Small intestine (tissue), 7 donors: ENCODE data around the gene AZIN2. TPM values are rescaled to one million over a fixed set of nuclear protein-coding genes. Genes with fewer than 3 reads are reported as not detected.
"Not testable (repeated sequence)": the region's sequence is repeated elsewhere in the genome, so short reads cannot be mapped to it uniquely, and the experiment has no call there.

Source experiments
- DNase-seq, 2 donors: peaks; one replicate each; pipeline versions ENCODE4 v3.0.0 to v3.0.0-alpha.2; 2013
- FAIRE-seq: peaks from 2 replicates; lab custom pipeline; 2012; peaks lifted over from hg19 to GRCh38; lab: Jason Lieb, UNC
- H3K27ac ChIP-seq, 3 donors: one replicate each; pipeline ENCODE4 v1.5.1; 2013; ENCODE audit warnings: low read length in 2 of 3, mild to moderate bottlenecking in 2 of 3, control low read depth in 1 of 3, inconsistent platforms in 1 of 3, low read depth in 1 of 3, moderate library complexity in 1 of 3
- H3K27me3 ChIP-seq, 3 donors: one replicate each; pipeline ENCODE4 v1.6.1; 2013; ENCODE audit warnings: low read length in 3 of 3, inconsistent platforms in 1 of 3; ENCODE audit not compliant: control insufficient read depth in 3 of 3, insufficient read depth in 3 of 3
- H3K36me3 ChIP-seq, 3 donors: one replicate each; pipeline ENCODE4 v1.6.1; 2013; ENCODE audit warnings: low read length in 3 of 3, inconsistent platforms in 1 of 3, low read depth in 1 of 3, mild to moderate bottlenecking in 1 of 3, moderate library complexity in 1 of 3; ENCODE audit not compliant: control insufficient read depth in 3 of 3, insufficient read depth in 2 of 3
- H3K4me1 ChIP-seq, 3 donors: one replicate each; pipeline ENCODE4 v1.6.1; 2013; ENCODE audit warnings: low read length in 2 of 3, inconsistent platforms in 1 of 3, low read depth in 1 of 3, mild to moderate bottlenecking in 1 of 3, moderate library complexity in 1 of 3; ENCODE audit not compliant: control insufficient read depth in 3 of 3, insufficient read depth in 2 of 3
- H3K4me3 ChIP-seq, 3 donors: one replicate each; pipeline ENCODE4 v1.5.1; 2013; ENCODE audit warnings: low read length in 3 of 3, control low read depth in 1 of 3, inconsistent platforms in 1 of 3, low read depth in 1 of 3, mild to moderate bottlenecking in 1 of 3, moderate library complexity in 1 of 3
- H3K9me3 ChIP-seq, 2 donors: one replicate each; pipeline ENCODE4 v1.6.1; 2013; ENCODE audit warnings: low read depth in 1 of 2, low read length in 1 of 2; ENCODE audit not compliant: control insufficient read depth in 2 of 2, insufficient read depth in 1 of 2
- WGBS, 3 donors: extraction: QIAGEN DNeasy Blood & Tissue Kit; methylation state at CpG; one replicate each; pipeline ENCODE4 v1.1.7; 2013; 5-methylcytosine and 5-hydroxymethylcytosine counted together
- polyA plus RNA-seq, 4 donors: library from polyadenylated mRNA; stranded (reverse) in 3 of 4; unstranded in 1 of 4; fragments of 200-250 nt in 3 of 4; fragments of 120-200 nt in 1 of 4; gene quantifications; one replicate each; pipeline versions ENCODE4 v1.2.1 to v1.2.3, GENCODE V29; 2013
- donor health status: healthy with polysubstance abuse.
- donor health status: control.
- donor health status: control.
- donor health status: Bipolar disorder and iron deficiency.
- donor health status: healthy.

AZIN2 gene
- polyA plus RNA-seq, 4 donors = 1.1 to 1.6 (median 1.5) TPM; not detected in 1

DNA sequence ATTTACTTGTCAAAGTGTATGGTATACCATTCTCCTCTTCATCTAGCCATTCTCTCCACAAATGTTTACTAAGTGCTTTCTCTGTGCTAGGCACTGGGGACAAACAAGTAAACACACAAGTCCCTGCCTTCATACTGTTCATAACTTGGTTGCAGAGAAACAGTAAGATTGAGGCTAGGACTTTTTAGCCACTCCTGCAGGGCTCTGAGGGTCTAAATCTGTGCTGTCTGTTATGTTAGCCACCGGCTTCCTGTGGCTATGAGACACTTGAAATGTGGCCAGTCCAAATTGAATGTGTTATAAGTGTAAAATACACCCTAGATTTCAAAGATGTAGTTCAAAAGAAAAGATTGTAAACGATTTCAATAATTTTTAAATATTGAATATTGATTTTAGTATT lies 50.2 kb downstream of the AZIN2 start:
- Histone ChIP-seq H3K4me3 (no peak overlapping the region), H3K4me1 (peaks cover 0 to 5% (median 4%) of the 10 kb centered on the region in 3 donors), H3K9me3 (no peaks in the 10 kb centered on the region), H3K36me3 (no peaks in the 10 kb centered on the region), H3K27me3 (peaks cover 0 to 2% (median 0%) of the 10 kb centered on the region in 3 donors), H3K27ac (no peak overlapping the region)
- no peak for FAIRE-seq
- WGBS, 3 donors = 76 to 83% (median 82%) methylated on average over 2 of the region's 2 CpGs
- DNase-seq = no peak

GRCh38 chr1:33132549-33132948 lies 51.6 kb downstream of the AZIN2 start:
- FAIRE-seq = no peak
- no peak overlapping the region for H3K4me3 ChIP-seq

DNA sequence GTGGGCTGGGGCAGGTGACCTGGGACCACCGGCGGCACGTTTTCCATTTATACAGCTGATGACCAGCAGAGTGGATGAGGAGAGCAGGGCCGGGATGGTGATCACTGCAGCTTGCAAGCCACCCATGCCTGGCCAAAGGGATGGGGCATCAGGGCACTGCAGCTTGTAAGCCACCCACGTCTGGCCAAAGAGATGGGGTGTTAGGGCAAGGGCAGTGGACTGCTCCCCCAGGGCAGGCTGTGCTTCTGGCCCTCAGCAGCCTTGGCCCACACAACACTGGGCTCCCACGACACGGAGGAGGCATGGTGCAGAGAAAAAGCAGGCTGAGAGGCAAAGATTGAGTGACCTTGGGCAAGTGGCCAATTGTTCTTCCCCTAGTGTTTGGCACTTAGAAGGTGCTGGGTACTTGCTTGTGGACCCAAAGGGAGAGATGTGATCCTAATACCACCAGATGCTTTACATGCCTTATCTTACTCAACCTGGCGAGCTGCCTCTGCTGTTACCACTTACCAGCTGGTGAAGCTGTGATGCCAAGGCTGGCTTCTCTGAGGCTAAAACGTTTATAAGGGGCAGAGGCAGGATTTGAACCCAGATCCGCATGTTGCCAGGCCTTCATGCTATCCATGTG lies 52.6 kb downstream of the AZIN2 start:
- Histone ChIP-seq H3K4me3 (no peak overlapping the region), H3K9me3 (no peaks in the 10 kb centered on the region), H3K4me1 (peaks cover 0 to 3% (median 0%) of the 10 kb centered on the region in 3 donors), H3K27me3 (peaks cover 0 to 2% (median 0%) of the 10 kb centered on the region in 3 donors), H3K27ac (no peak overlapping the region), H3K36me3 (no peaks in the 10 kb centered on the region)
- FAIRE-seq (no peak), DNase-seq (no peak)
- whole genome bisulfite sequencing, 3 donors = 80 to 84% (median 81%) methylated on average over 10 of the region's 10 CpGs

More at GRCh38 chr1:33132549-33132948, 51.6 kb downstream of the AZIN2 start:
- WGBS, 3 donors = 88 to 96% (median 93%) methylated on average over 2 of the region's 2 CpGs
- no peak for DNase-seq
- Histone ChIP-seq H3K27me3 (peaks cover 0 to 2% (median 0%) of the 10 kb centered on the region in 3 donors), H3K27ac (no peak overlapping the region), H3K9me3 (no peaks in the 10 kb centered on the region), H3K4me1 (peaks cover 0 to 3% (median 0%) of the 10 kb centered on the region in 3 donors), H3K36me3 (no peaks in the 10 kb centered on the region)

GRCh38 chr1:33136041-33136440 lies 55.1 kb downstream of the AZIN2 start:
- 94 to 100% (median 100%) methylated on average over 1 of the region's 1 CpG for WGBS, 3 donors
- not testable (repeated sequence) for H3K27me3 ChIP-seq, FAIRE-seq, H3K9me3 ChIP-seq, DNase-seq, H3K4me1 ChIP-seq, H3K27ac ChIP-seq, H3K36me3 ChIP-seq, H3K4me3 ChIP-seq

- Histone ChIP-seq H3K27me3 (no peaks in the 10 kb centered on the region), H3K4me3 (no peak overlapping the region), H3K9me3 (no peaks in the 10 kb centered on the region), H3K27ac (no peak overlapping the region), H3K36me3 (no peaks in the 10 kb centered on the region), H3K4me1 (no peaks in the 10 kb centered on the region)
- peak in 1 of 2 donors; percentile 45 for DNase-seq
- FAIRE-seq = no peak
- WGBS, 3 donors = 40 to 62% (median 61%) methylated on average over 8 of the region's 8 CpGs
These were observed 56.8 kb downstream of the AZIN2 start for GRCh38 chr1:33137800-33138199.

GRCh38 chr1:33140153-33141149 lies 59.5 kb downstream of the AZIN2 start:
- FAIRE-seq = no peak
- no peak overlapping the region for H3K27ac ChIP-seq

GRCh38 chr1:33141216-33141615 lies 60.3 kb downstream of the AZIN2 start:
- Histone ChIP-seq H3K27ac (no peak overlapping the region), H3K4me1 (no peaks in the 10 kb centered on the region), H3K27me3 (no peaks in the 10 kb centered on the region), H3K4me3 (no peak overlapping the region), H3K36me3 (peaks cover 0 to 9% (median 0%) of the 10 kb centered on the region in 3 donors), H3K9me3 (no peaks in the 10 kb centered on the region)
- 77 to 88% (median 84%) methylated on average over 2 of the region's 2 CpGs for WGBS, 3 donors
- FAIRE-seq = no peak
- no peak for DNase-seq

More at GRCh38 chr1:33140153-33141149, 59.5 kb downstream of the AZIN2 start:
- Histone ChIP-seq H3K9me3 (no peaks in the 10 kb centered on the region), H3K4me1 (no peaks in the 10 kb centered on the region), H3K27me3 (no peaks in the 10 kb centered on the region), H3K36me3 (peaks cover 0 to 1% (median 0%) of the 10 kb centered on the region in 3 donors), H3K4me3 (no peak overlapping the region)
- DNase-seq = no peak
- 59 to 67% (median 60%) methylated on average over 8 to 9 of the region's 9 CpGs for WGBS, 3 donors

DNA sequence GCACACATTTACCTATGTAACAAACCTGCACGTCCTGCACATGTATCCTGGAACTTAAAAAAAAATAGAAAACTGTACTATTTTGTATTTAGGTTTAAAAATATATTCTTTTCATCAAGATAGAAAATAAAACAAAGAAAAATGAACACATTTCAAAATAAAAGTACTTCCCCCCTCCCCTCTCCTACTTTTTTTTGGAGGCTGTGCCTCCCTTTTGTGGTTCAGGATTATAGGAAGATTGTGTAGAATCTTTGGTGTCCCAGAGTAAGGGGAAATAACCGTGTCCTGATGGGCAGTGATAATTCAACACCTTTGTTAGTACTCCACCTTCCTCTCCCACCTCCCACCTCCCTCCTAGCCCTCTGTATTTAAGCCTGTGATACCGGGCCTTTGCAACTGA lies 60.8 kb downstream of the AZIN2 start:
- Histone ChIP-seq H3K27ac (no peak overlapping the region), H3K4me1 (no peaks in the 10 kb centered on the region), H3K27me3 (no peaks in the 10 kb centered on the region), H3K9me3 (no peaks in the 10 kb centered on the region), H3K4me3 (no peak overlapping the region), H3K36me3 (peaks cover 0 to 14% (median 2%) of the 10 kb centered on the region in 3 donors)
- no peak for DNase-seq
- FAIRE-seq = no peak
- WGBS, 3 donors = 62 to 76% (median 70%) methylated on average over 3 of the region's 3 CpGs
